GM19043 (cell line): ENCODE results near the gene KREMEN2.
"Not testable (repeated sequence)": the region's sequence is repeated elsewhere in the genome, so short reads cannot be mapped to it uniquely, and the experiment has no call there.

Experiments used
- ATAC-seq: cut with Tn5 transposase; IDR thresholded peaks from one replicate; pipeline ENCODE4 v1.9.1; 2021; ENCODE audit warnings: low read depth; ENCODE audit not compliant: unreplicated experiment

KREMEN2 gene

DNA sequence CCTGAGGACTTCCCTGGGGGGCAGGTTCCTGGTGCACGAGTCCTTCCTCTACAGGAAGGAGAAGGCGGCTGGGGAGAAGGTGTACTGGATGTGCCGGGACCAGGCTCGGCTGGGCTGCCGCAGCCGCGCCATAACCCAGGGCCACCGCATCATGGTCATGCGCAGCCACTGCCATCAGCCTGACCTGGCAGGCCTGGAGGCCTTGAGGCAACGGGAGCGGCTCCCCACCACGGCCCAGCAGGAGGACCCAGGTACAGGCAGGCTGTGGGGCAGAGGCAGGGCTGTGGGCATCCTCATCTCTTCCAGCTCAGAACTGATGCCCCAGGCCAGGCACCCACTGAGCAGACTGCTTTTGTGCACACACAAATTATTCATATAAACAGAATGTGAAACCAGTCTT lies 25.9 kb upstream of the KREMEN2 start:
- ATAC-seq = no peak

DNA sequence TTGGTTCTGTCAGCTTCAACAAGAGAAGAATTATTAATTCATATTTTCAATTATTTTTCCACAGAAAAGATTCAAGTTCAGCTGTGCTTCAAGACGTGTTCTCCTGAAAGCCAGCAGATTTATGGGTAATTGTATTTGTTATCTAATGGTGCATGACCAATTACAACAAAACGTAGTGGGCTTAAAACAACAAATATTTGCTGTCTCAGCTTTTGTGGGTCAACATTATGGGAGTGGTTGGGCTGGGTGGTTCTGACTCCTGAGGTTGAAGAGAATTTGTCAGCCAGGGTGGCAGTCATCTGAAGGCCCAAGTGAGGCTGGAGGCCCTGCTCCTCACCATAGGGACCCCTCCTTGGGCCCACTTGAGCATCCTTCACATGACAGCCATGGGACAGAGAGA lies 24.1 kb upstream of the KREMEN2 start:
- no peak for ATAC-seq

DNA sequence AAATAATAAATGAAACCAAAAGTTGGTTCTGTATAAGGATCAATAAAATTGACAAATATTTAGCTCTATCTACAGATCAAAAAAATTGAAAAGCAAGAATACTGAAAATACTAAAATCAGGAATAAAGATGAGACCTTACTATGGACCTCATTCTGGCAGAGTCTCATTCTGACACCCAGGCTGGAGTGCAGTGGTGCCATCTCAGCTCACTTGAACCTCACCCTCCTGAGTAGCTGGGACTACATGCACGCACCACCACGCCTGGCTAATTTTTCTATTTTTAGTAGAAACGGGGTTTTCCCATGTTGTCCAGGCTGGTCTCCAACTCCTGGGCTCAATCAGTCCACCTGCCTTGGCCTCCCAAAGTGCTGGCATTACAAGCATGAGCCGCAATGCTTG lies 22.0 kb upstream of the KREMEN2 start:
- ATAC-seq = no peak

DNA sequence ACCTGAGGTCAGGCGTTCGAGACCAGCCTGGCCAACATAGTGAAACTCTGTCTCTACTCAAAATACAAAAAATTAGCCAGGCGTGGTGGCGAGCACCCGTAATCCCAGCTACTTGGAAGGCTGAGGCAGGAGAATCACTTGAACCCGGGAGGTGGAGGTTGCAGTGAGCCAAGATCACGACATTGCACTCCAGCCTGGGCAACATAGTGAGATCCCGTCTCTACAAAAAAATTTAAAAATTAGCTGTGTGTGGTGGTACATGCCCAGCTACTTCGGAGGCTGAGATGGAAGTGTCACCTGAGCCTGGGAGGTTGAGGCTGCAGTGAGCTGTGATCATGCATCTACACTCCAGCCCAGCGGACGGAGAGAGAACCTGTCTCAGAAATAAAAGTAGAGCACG lies 20.4 kb upstream of the KREMEN2 start:
- not testable (repeated sequence) for ATAC-seq

DNA sequence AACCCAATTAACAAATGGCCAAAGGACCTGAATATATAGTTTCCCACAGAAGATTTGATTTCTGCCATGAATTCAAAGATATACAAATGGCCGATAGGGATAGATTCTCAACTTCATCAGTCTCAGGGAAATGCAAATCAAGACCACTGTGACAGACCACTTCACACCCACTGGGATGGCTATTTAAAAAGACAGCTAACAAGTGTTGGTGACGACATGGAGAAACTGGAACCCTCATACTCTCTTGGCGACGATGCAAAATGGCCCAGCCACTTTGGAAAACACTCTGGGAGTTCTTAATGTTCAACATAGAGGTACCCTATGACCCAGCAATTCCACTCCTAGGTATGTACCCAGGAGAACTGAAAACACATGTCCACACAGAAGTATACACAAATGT lies 17.4 kb upstream of the KREMEN2 start:
- ATAC-seq = no peak

DNA sequence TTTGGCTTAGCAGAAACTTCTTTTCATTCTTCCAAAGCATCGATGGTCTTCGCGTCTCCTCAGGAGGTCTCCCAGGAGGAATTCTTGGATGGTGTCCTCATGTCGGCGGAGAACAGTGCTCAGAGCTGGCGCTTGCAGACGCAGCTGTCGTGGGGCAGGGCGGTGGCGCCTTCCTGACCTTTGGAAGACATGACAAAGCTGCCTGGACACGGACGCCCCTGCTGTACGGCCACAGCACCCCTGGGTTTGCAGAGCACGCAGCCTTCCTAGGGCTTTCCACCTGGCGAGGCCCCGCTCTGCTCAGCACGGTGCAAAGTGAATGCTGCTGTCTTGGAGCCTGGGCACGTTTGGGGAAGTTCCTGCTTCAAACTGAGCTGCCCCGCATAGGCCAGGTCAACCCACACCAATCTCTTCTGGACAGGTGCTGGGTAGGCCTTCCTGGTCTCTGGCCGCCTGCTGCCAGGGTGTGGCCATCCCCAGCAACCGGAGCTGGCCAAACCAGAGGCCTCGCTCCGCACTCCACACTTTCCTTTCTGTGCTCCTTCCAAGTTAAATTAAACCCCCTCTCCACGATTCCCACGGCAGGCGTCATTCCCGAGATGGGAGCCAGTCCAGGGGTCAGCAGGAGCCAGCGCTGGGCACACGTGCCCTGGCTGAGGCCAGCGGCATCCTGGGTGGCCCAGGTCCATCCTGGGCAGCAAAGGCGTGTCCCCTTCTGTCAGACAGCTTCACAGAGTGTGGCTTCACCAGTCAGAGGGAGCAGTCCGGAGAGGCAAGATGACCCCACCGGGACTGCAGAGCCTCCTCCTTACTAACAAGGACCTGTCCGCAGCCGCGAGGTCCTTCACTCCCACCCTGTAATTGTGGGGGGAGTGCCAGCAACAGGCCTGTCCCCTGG lies 15.0 kb upstream of the KREMEN2 start:
- ATAC-seq = no peak

DNA sequence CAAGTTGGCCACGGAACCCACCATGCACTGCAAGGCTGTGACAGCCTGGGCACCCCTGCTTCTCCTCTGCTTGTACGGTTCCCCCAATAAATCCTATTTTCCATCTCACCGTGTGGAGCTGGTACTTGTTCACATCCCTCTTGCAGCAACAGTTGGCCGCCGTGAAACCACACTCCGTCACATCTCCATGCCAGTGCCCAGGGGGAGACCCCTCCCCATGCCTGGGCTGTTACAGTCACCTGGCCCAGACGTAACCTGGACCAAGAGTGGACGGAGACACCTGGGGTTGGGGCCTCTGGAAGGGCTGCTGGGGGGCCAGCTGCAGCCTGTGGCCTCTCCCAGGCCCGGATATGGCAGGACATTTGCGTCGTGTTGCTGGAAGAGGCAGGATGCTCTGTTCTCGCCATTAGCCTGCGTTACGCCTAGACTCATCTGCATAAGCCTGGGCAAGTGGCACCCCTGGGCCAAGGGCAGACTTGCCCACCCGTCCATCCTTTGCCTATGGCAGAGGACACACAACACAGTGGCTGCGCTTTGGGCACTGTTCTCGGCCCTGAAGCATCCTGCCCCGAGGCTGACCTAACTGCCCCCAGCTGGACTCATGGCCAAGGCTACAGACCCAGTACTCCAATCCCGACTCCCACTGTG lies 14.2 kb upstream of the KREMEN2 start:
- no peak for ATAC-seq

DNA sequence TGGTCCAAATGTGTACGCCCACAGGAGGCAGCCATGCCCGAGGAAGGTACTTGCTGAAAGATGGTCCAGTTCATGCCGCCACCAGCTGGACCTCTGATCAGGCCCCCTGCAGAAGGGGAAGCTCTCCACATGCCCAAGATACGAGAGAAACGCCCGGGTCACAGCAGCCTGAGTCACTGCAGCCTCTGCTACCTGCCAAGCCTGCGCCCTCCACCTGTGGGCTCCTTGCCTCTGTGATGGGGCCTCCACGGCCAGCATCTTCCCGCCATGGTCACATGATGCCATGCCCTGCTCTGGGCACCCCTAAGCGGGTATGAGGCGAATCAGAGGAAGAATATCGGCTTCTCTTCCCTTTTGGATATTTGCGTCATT lies 13.7 kb upstream of the KREMEN2 start:
- ATAC-seq = no peak

DNA sequence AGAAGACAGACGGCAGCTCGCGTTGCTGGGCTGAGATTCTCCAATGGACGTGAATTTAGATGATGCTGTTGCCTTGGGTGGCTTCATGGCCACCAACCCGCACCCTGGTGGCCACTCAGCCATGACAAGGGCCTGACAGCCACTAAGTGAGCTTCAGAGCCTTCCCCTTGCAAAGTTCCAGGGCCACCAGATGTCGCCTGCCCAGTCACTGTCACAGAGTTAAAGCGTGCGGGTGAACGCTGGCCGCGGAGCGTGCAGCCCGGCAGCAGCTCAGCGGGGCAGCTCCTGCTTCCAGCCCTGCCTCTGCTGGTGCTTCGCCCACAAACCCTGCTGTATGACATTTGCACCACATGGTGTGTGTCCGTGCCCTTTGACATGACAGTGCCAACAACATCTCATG lies 13.3 kb upstream of the KREMEN2 start:
- ATAC-seq = no peak

DNA sequence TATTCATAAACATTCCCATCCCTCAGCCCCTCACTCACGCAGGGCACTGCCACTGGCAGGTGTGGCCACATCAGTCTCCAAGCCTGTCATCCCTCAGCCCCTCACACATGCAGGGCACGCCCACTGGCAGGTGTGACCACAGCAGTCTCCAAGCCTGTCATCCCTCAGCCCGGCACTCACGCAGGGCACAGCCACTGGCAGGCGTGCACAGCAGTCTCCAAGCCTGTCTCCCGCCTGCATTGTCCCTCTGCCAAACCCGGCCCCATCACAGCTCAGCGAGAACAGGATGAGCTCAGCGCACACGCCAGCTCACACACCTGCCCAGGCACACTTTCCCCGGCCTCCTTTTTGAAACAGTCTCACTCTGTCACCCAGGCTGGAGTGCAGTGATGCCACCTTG lies 11.4 kb upstream of the KREMEN2 start:
- ATAC-seq = no peak

DNA sequence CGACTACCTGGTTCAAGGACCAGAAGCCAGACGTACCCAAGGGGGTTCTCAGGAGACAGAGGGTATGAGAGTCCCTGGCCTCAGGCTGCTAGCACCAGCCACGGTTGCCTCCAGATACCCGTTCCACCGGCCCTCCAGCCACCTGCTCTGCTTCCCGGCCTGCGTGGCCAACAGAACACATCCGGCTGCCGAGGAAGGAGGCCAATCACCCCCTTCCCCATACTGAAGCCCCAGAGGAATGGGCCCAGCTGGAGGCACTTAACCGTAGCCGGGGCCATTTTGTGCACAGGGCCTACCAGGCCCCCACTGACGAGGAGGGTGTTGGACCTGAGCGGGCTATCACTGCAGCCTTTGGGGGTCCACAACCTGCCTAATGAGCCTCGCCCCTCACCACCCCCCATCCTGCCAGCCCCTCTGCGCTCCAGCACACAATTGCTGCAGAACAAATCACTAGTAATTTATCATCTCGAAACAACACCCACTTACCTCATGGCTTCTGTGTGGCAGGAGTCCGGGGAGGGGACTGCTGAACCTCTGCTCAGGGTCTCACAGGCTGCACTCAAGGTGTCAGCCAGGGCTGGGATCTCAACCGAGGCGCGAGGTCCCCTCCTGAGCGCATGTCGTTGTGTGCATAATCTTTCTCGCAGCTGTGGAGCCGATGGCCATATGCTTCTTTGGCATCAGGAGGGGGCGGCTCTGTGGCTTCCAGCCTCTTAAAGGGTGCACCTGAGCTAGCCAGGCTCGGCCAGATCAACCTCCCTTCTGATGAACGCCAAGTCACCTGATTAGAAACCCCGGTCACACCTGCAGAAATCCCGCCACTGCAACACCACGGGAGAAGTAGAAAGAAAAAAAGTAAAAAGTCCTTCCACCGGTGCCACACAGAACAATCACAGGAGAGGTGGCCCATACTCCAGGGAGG lies 10.1 kb upstream of the KREMEN2 start:
- no peak for ATAC-seq

DNA sequence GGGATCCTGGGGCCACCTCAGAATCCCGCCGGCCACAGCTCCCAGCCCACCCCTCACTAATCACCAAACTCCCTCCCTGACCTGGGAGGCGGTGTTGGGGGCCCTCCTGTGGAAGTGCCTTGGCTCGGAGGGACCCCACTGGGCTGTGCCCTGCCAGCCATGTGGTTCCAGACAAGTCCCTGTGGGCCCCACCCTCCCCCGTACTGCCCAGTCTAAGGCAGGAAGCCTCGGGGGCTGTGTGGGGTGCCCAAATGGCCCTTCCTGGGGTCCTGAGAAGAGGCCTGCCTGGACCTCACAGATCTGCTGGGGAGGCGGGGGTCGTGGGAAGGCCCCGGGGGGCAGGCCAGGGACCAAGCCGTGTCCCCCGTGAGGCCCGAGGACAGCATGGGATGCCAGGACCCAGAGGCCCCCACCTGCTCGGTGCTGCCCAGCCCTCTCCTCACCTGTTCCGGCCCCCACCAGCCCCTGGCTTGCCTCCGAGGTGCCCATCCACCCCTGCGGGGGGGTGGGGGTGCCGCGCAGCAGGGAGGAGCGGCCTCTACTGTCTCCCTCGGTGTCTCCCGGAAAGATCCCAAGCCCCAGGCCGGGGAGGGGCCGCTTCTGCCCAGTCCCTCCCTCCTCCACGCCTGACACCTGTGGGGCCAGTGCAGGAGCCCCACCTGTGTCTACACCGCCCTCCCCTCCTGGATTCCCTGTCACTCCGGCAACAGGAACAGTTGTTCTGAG lies 9.3 kb upstream of the KREMEN2 start:
- no peak for ATAC-seq

DNA sequence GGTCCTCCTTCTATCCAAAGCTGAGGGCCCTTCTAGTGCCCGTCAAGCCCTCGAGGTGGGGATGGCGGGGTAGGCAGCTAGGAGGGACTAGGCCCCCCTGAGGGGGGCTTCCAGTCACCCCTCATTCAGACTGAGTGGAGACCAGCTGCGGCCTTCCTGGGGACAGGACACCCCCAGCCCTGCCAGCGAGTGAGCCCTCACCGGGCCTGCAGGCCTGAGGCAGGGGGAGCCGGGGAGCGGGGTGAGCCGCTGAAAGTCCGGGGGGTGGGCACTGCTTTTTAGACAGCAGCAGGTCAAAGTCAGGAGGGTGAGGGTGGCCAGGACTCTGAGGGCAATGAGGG lies 8.7 kb upstream of the KREMEN2 start:
- no peak for ATAC-seq

DNA sequence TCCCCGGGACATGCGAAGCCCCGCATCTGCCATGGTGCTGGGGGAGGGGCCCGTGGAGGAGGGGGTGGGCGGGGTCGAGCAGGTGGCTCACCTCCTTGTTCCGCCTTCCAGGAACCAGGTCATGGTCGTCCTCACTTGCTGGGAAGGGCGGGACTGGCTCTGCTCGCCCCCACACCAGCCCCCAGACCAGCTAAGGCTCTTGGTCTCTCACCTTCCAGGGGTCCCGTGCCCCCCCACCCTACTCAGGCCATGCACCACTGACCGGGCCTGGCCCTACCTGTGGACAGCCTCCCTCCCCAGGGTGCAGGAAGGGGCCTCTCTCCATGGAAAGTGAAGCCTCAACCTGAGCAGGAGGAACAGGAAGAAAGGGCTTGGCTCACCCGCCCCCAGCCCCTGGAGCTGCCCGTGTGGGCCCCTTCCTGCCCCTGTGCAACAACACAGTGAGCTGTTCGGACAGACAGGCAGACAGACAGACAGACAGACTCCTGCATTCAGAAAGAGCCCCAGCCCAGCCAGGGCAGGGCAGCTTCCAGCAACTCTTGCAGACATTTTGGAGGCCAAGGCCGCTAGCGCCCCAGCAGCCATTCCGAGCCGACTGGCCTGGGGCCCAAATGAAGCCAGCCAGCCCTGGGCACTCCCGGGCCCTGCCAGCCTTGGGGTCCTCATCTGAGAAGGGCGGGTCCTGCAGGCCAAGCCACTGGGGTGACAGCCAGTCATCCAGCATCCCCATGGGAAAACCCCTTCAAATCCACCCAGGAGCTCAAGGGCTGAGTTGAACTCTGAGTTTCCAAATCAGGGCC lies 8.1 kb upstream of the KREMEN2 start:
- no peak for ATAC-seq

DNA sequence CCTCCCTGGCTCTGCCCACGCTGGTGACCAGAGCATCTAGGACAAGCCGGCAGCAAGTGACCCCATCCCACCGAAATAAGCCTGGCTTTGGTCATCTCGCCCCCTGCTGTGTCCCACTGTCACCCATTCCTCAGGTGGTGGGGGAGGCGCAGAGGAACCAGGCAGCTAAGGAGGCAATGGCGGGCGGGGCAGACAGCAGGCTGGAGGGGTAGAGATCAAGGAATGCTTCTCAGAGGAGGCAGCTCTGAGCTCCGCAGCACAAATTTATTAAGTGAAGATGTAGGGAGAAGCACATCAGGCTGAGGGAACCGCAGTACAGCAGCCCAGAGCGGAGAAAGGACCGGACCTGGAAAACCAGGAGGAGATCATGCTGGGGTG lies 7.5 kb upstream of the KREMEN2 start:
- no peak for ATAC-seq

DNA sequence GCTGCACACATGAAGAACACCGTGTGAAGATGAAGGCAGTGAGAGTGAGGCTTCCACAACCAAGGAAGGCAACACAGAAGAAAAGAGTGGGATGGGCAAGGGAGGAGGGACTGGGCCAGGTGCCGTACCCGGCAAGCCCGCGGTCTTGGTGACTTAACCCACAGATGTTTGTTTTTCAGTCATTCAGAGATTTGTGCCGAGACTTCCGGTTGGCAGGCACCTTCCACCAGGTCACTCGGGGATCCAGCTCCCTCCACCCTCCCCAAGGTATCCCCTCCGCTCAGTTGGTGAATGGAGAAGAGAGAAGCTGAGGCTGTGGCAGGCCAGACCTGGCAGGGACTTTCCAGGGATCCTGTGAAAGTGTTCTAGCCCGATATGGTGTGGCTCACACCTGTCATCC lies 4.9 kb upstream of the KREMEN2 start:
- ATAC-seq = no peak

DNA sequence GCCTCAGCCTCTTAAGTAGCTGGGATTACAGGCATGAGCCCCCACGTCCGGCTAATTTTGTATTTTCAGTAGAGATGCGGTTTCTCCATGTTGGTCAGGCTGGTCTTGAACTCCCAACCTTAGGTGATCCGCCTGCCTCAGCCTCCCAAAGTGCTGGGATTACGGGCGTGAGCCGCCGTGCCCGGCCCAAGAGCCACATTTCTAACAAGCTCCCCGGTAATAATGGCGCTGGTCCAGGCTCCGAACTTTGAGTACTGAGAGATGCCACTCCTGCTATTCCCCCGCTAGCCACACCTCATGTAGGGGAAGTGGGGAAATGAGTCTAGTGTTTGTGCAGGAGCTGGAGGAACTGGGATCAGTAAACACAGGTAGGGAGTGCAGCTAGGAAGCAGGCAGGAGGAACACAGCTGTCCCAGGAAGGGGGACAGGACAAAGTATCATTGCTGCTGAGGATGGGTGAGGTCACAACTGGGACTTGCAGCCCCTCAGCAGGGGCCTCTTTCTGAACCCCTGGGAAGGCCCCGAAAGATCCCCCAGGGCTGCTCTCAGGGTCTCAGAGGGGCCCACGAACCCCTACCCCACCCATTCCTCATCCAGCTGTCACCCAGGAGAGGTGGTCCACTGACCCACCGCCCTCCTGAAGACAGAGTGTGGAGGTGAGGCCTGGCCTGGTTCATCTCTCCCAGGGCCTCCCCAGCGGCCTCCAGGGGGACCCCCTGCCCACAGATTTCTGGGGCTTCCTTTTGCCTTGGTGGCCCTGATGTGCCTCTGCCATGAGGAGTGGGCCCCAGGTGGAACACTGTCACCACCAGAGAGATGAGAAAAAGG lies 3.7 kb upstream of the KREMEN2 start:
- ATAC-seq = no peak

DNA sequence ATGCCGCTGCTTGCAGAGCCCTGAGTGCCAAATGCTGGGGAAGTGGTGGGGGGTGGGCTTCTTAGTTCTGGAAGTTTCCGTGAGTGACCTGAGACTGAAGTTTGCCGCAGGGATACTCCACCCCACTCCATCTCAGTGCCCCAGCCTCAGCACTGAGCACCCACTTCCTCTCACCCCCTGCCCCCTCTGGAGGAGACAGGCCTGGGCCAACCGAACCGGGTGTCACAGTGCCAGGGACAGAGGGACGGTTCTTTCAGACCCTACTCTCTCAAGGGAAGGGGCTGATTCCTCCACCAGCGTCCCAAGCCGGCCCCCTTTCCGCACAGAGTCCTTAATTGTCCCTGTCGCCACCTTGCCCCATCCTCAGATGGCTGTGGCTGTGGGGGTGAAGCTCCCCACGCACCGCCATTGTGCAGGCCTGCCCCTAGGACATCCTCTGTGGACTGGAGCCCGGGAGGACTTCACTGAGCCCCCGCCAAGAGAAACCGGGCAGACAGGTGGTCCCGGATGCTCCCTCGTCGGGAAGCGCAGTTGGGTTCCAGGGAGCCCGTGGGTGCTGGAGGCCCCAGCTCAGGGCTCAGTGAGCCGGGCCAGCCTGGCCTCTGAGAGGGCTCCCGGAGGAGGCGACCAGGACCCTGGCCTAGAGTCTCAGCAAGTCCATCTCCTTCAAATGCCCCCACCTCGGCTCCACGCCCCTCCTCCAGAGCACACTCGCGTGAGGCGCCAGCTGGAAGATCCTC lies 1.6 kb upstream of the KREMEN2 start:
- ATAC-seq = no peak
